Measurements from ENCODE around the gene RNASEH2B.
A peak's percentile ranks its signal among the peaks of the same experiment; 100 is the strongest.

Gene RNASEH2B

GRCh38 chr13:50969691-50970090 is 60.1 kb downstream of the RNASEH2B start:
- Histone ChIP-seq H3K9ac (ENCODE audit: low read depth, low read length, poor library complexity, severe bottlenecking) (no peak overlapping the region), H4K20me1 (ENCODE audit: insufficient read depth, low read length, poor library complexity, severe bottlenecking) (peaks cover 5% of the 10 kb centered on the region), H3K36me3 (ENCODE audit: insufficient read depth, low read length) (peaks cover 80% of the 10 kb centered on the region), H3K4me1 (ENCODE audit: insufficient read depth, low read length, poor library complexity, severe bottlenecking) (no peaks in the 10 kb centered on the region), H3K9me2 (replicated peaks; ENCODE audit: low read depth, low read length) (no peaks in the 10 kb centered on the region), H3K4me2 (ENCODE audit: low read depth, low read length, poor library complexity, severe bottlenecking) (no peak overlapping the region), H3K4me3 (ENCODE audit: low read length, poor library complexity, severe bottlenecking) (no peak overlapping the region), H3K9me3 (ENCODE audit: insufficient read depth, low read depth, low read length) (no peaks in the 10 kb centered on the region), H3F3A (ENCODE audit: low read depth) (no peaks in the 10 kb centered on the region), H2AFZ (ENCODE audit: low read length) (no peak overlapping the region), H3K27me3 (ENCODE audit: insufficient read depth, low read length, poor library complexity, severe bottlenecking) (no peaks in the 10 kb centered on the region), H3K79me2 (ENCODE audit: insufficient read depth, low read length) (no peaks in the 10 kb centered on the region)
- TF ChIP-seq EZH2phosphoT487 (IDR thresholded peaks at IDR 0.05; ENCODE audit: borderline replicate concordance) (no peak), CTCF (conservative IDR thresholded peaks at IDR 0.05; ENCODE audit: low read length) (peak; percentile 20; the same call in 1 of the 2 replicates)

GRCh38 chr13:50970956-50971355 is 61.4 kb downstream of the RNASEH2B start:
- Histone ChIP-seq H3K27me3 (ENCODE audit: insufficient read depth, low read length, poor library complexity, severe bottlenecking) (no peaks in the 10 kb centered on the region), H3K9me3 (ENCODE audit: insufficient read depth, low read depth, low read length) (no peaks in the 10 kb centered on the region), H4K20me1 (ENCODE audit: insufficient read depth, low read length, poor library complexity, severe bottlenecking) (peaks cover 5% of the 10 kb centered on the region), H3K9ac (ENCODE audit: low read depth, low read length, poor library complexity, severe bottlenecking) (no peak overlapping the region), H3K36me3 (ENCODE audit: insufficient read depth, low read length) (peaks cover 80% of the 10 kb centered on the region), H3K4me3 (ENCODE audit: low read length, poor library complexity, severe bottlenecking) (no peak overlapping the region), H3F3A (ENCODE audit: low read depth) (no peaks in the 10 kb centered on the region), H3K9me2 (replicated peaks; ENCODE audit: low read depth, low read length) (no peaks in the 10 kb centered on the region), H3K4me2 (ENCODE audit: low read depth, low read length, poor library complexity, severe bottlenecking) (no peak overlapping the region), H3K79me2 (ENCODE audit: insufficient read depth, low read length) (no peaks in the 10 kb centered on the region), H2AFZ (ENCODE audit: low read length) (no peak overlapping the region), H3K4me1 (ENCODE audit: insufficient read depth, low read length, poor library complexity, severe bottlenecking) (no peaks in the 10 kb centered on the region)
- TF ChIP-seq EZH2phosphoT487 (IDR thresholded peaks at IDR 0.05; ENCODE audit: borderline replicate concordance) = no peak
- TF ChIP-seq CTCF (conservative IDR thresholded peaks at IDR 0.05; ENCODE audit: low read length) = no peak

- no peaks in the 10 kb centered on the region for H3K79me2 ChIP-seq (ENCODE audit: insufficient read depth, low read length)
- H3K9me2 ChIP-seq (replicated peaks; ENCODE audit: low read depth, low read length) = no peaks in the 10 kb centered on the region
- no peak overlapping the region for H3K4me2 ChIP-seq (ENCODE audit: low read depth, low read length, poor library complexity, severe bottlenecking)
- peaks cover 70% of the 10 kb centered on the region for H3K36me3 ChIP-seq (ENCODE audit: insufficient read depth, low read length)
- no peak overlapping the region for H3K9ac ChIP-seq (ENCODE audit: low read depth, low read length, poor library complexity, severe bottlenecking)
- H3K4me3 ChIP-seq (ENCODE audit: low read length, poor library complexity, severe bottlenecking) = no peak overlapping the region
- no peaks in the 10 kb centered on the region for H3K27me3 ChIP-seq (ENCODE audit: insufficient read depth, low read length, poor library complexity, severe bottlenecking)
- TF ChIP-seq EZH2phosphoT487 (IDR thresholded peaks at IDR 0.05; ENCODE audit: borderline replicate concordance) (no peak), CTCF (conservative IDR thresholded peaks at IDR 0.05; ENCODE audit: low read length) (no peak)
- no peaks in the 10 kb centered on the region for H3K9me3 ChIP-seq (ENCODE audit: insufficient read depth, low read depth, low read length)
- H3K4me1 ChIP-seq (ENCODE audit: insufficient read depth, low read length, poor library complexity, severe bottlenecking) = no peaks in the 10 kb centered on the region
- H4K20me1 ChIP-seq (ENCODE audit: insufficient read depth, low read length, poor library complexity, severe bottlenecking) = no peaks in the 10 kb centered on the region
- no peak overlapping the region for H2AFZ ChIP-seq (ENCODE audit: low read length)
- 0 out of 2 replicates have a peak, but pooled peaks cover 2% of the 10 kb centered on the region for H3F3A ChIP-seq (ENCODE audit: low read depth)
Observed at GRCh38 chr13:50974268-50974667, 64.7 kb downstream of the RNASEH2B start.
